A549 (cell line): ENCODE data around the gene SMG5. TPM values are rescaled to one million over a fixed set of nuclear protein-coding genes. Genes with fewer than 3 reads are reported as not detected.

Experiments used
- ATAC-seq, 2 experiments: fragments of 200-7000 bp in 1 of 2; fragments of >200 bp in 1 of 2; cut with Nextera tagmentation in 1 of 2; cut with Tn5 transposase in 1 of 2; 3 replicates each; pipeline versions ENCODE4 v1.8.0 to v1.9.1; 2018 to 2020; ENCODE audit warnings: mild to moderate bottlenecking in 1 of 2, moderate library complexity in 1 of 2
- CTCF ChIA-PET: fragments of 300-600 bp; sonication (Branson Sonifier 250); formaldehyde crosslinking; extraction: SDS; loops from one replicate; lab custom pipeline; 2021; ENCODE audit warnings: antibody characterized with exemption, inconsistent platforms; lab: Yijun Ruan, JAX
- POLR2A ChIA-PET: fragments of 350-600 bp; formaldehyde crosslinking; extraction: SDS; loops from one replicate; lab custom pipeline; 2021; ENCODE audit warnings: antibody characterized with exemption, inconsistent platforms; lab: Yijun Ruan, JAX
- DNase-seq, 2 experiments: peaks; one replicate each; pipeline versions ENCODE4 v3.0.0 to v3.0.0-alpha.2; 2011 to 2016; ENCODE audit warnings: low read depth in 1 of 2, low spot score in 1 of 2
- FAIRE-seq: peaks from 2 replicates; lab custom pipeline; 2011; peaks lifted over from hg19 to GRCh38; lab: Jason Lieb, UNC
- H3K27ac ChIP-seq, 2 experiments: fragments of >200 bp; sonication (Bioruptor Twin); formaldehyde crosslinking; 3 replicates each; pipeline ENCODE4 v1.5.1; 2016 to 2017
- H3K4me1 ChIP-seq: fragments of >200 bp; sonication (Bioruptor Twin); formaldehyde crosslinking; 3 replicates; pipeline ENCODE4 v1.6.1; 2016
- H3K4me2 ChIP-seq: fragments of >200 bp; sonication (Bioruptor Twin); formaldehyde crosslinking; 3 replicates; pipeline ENCODE4 v1.6.1; 2016
- H3K4me3 ChIP-seq: fragments of >200 bp; sonication (Bioruptor Twin); formaldehyde crosslinking; 3 replicates; pipeline ENCODE4 v1.5.1; 2016
- H3K9me3 ChIP-seq: fragments of >200 bp; sonication (Bioruptor Twin); formaldehyde crosslinking; 3 replicates; pipeline ENCODE4 v1.6.1; 2016
- BHLHE40 ChIP-seq: IDR thresholded peaks from 2 replicates; pipeline ENCODE4 v1.6.1; 2012; ENCODE audit warnings: low read depth, low read length, inconsistent platforms
- CBX8 ChIP-seq: fragments of 200-600 bp; sonication (generic); IDR thresholded peaks from 2 replicates; pipeline ENCODE4 v1.6.1; 2016
- CEBPB ChIP-seq, 2 experiments: fragments of >200 bp in 1 of 2; sonication (Bioruptor Twin) in 1 of 2; formaldehyde crosslinking in 1 of 2; IDR thresholded peaks; 2 replicates each; pipeline ENCODE4 v1.6.1; 2012 to 2016
- CHD4 ChIP-seq: fragments of 200-600 bp; sonication (generic); IDR thresholded peaks from 2 replicates; pipeline ENCODE4 v1.6.1; 2016; ENCODE audit warnings: antibody characterized with exemption, mild to moderate bottlenecking, borderline replicate concordance
- EHF ChIP-seq: fragments of 250-450 bp; sonication (Bioruptor Pico); IDR thresholded peaks from 2 replicates; pipeline ENCODE4 v1.5.0; 2020; ENCODE audit warnings: mild to moderate bottlenecking
- ESRRA ChIP-seq: fragments of 150-350 bp; IDR thresholded peaks from 2 replicates; pipeline ENCODE4 v1.6.1; 2014; ENCODE audit warnings: mild to moderate bottlenecking, low read length, borderline replicate concordance
- FOSL2 ChIP-seq, 2 experiments: fragments of 450-650 bp in 1 of 2; fragments of >200 bp in 1 of 2; sonication (Bioruptor Twin) in 1 of 2; formaldehyde crosslinking; IDR thresholded peaks; 2 replicates each; pipeline versions ENCODE4 v1.5.0 to v1.6.1; 2016 to 2020; ENCODE audit warnings: mild to moderate bottlenecking in 1 of 2, moderate library complexity in 1 of 2
- FOXS1 ChIP-seq: fragments of 250-450 bp; sonication (Bioruptor Pico); IDR thresholded peaks from 2 replicates; pipeline ENCODE4 v1.5.0; 2020; ENCODE audit warnings: mild to moderate bottlenecking, moderate library complexity
- HDAC2 ChIP-seq: fragments of 200-600 bp; sonication (generic); IDR thresholded peaks from 2 replicates; pipeline ENCODE4 v1.6.1; 2016
- JUN ChIP-seq, 2 experiments: fragments of >200 bp; sonication (Bioruptor Twin); formaldehyde crosslinking; IDR thresholded peaks; 2 replicates in 1 of 2; 3 replicates in 1 of 2; pipeline ENCODE4 v1.6.1; 2016 to 2017
- JUNB ChIP-seq: fragments of >200 bp; sonication (Bioruptor Twin); formaldehyde crosslinking; IDR thresholded peaks from 2 replicates; pipeline ENCODE4 v1.6.1; 2016
- KDM5A ChIP-seq: fragments of 200-600 bp; sonication (generic); IDR thresholded peaks from 2 replicates; pipeline ENCODE4 v1.6.1; 2016; ENCODE audit warnings: antibody characterized with exemption, mild to moderate bottlenecking
- MAFK ChIP-seq: fragments of 450-650 bp; IDR thresholded peaks from 2 replicates; pipeline ENCODE4 v1.6.1; 2014; ENCODE audit not compliant: partially characterized antibody
- MAZ ChIP-seq: fragments of 150-350 bp; IDR thresholded peaks from 2 replicates; pipeline ENCODE4 v1.6.1; 2014; ENCODE audit warnings: antibody characterized with exemption, low read depth, low read length, borderline replicate concordance
- MYC ChIP-seq: IDR thresholded peaks from 2 replicates; pipeline ENCODE4 v1.6.1; 2012; ENCODE audit warnings: mild to moderate bottlenecking, inconsistent platforms, low read length, improper control_type of control experiment, borderline replicate concordance
- NFE2L2 ChIP-seq: fragments of 150-350 bp; conservative IDR thresholded peaks from 2 replicates; pipeline ENCODE4 v1.6.1; 2014; ENCODE audit warnings: low read length
- NR3C1 ChIP-seq: fragments of >200 bp; sonication (Bioruptor Twin); formaldehyde crosslinking; IDR thresholded peaks from 3 replicates; pipeline ENCODE4 v1.6.1; 2017
- POLR2AphosphoS2 ChIP-seq: conservative IDR thresholded peaks from 2 replicates; pipeline ENCODE4 v1.6.1; 2012; ENCODE audit warnings: low read length, improper control_type of control experiment, inconsistent platforms
- RAD21 ChIP-seq, 2 experiments: fragments of >200 bp in 1 of 2; sonication (Bioruptor Twin) in 1 of 2; formaldehyde crosslinking in 1 of 2; IDR thresholded peaks in 1 of 2; conservative IDR thresholded peaks in 1 of 2; 2 replicates in 1 of 2; 3 replicates in 1 of 2; pipeline ENCODE4 v1.6.1; 2012 to 2018; ENCODE audit warnings: inconsistent platforms in 1 of 2
- RCOR1 ChIP-seq: fragments of 150-350 bp; IDR thresholded peaks from 2 replicates; pipeline ENCODE4 v1.6.1; 2014; ENCODE audit warnings: antibody characterized with exemption, low read length, low read depth
- RFX5 ChIP-seq: fragments of 450-650 bp; IDR thresholded peaks from 2 replicates; pipeline ENCODE4 v1.7.1; 2014; ENCODE audit warnings: antibody characterized with exemption, mild to moderate bottlenecking, moderate library complexity
- SMC3 ChIP-seq: fragments of >200 bp; sonication (Bioruptor Twin); formaldehyde crosslinking; IDR thresholded peaks from 3 replicates; pipeline ENCODE4 v1.6.1; 2018; ENCODE audit warnings: inconsistent platforms
- TP53 ChIP-seq: fragments of 250-450 bp; sonication (Bioruptor Pico); IDR thresholded peaks from 2 replicates; pipeline ENCODE4 v1.5.0; 2021; ENCODE audit warnings: mild to moderate bottlenecking, moderate library complexity
- ZC3H11A ChIP-seq: fragments of 450-650 bp; IDR thresholded peaks from 2 replicates; pipeline ENCODE4 v1.6.1; 2014; ENCODE audit warnings: antibody characterized with exemption, mild to moderate bottlenecking
- ZFP36 ChIP-seq: fragments of 450-650 bp; IDR thresholded peaks from 2 replicates; pipeline ENCODE4 v1.6.1; 2014; ENCODE audit warnings: borderline replicate concordance; ENCODE audit not compliant: partially characterized antibody
- WGBS: methylation state at CpG from one replicate; pipeline ENCODE4 v1.1.6; 2017; ENCODE audit errors: missing lambda C conversion rate; 5-methylcytosine and 5-hydroxymethylcytosine counted together
- polyA plus RNA-seq, 4 experiments: library from polyadenylated mRNA; depleted of rRNA in 3 of 4; stranded (reverse); fragments of >200 nt; fragmentation: RNase III in 1 of 4; extraction: RNeasy Plus Mini Kit Qiagen cat#74134 plus additional on column Dnase treatment in 1 of 4; gene quantifications; 2 replicates in 3 of 4; 3 replicates in 1 of 4; pipeline ENCODE4 v1.2.3, GENCODE V29; 2011 to 2017
- TF ChIP-seq, protein P1 (sequence below): IDR thresholded peaks from 2 replicates; pipeline ENCODE4 v1.6.1; 2012
- TF ChIP-seq, protein P2 (sequence below): fragments of 250-450 bp; sonication (Bioruptor Pico); IDR thresholded peaks from 2 replicates; pipeline ENCODE4 v1.5.0; 2020; ENCODE audit warnings: low read depth, mild to moderate bottlenecking, moderate library complexity
- TF ChIP-seq, protein P3 (sequence below): fragments of 150-350 bp; IDR thresholded peaks from 2 replicates; pipeline ENCODE4 v1.6.1; 2014; ENCODE audit warnings: low read depth, mild to moderate bottlenecking, low read length
- TF ChIP-seq, protein P4 (sequence below): fragments of >200 bp; sonication (Bioruptor Twin); formaldehyde crosslinking; IDR thresholded peaks from 2 replicates; pipeline ENCODE4 v1.6.1; 2016
- TF ChIP-seq, protein P5 (sequence below): IDR thresholded peaks from 2 replicates; pipeline ENCODE4 v1.6.1; 2012
- TF ChIP-seq, protein P6 (sequence below): IDR thresholded peaks from 2 replicates; pipeline ENCODE4 v1.6.1; 2012; ENCODE audit warnings: low read depth, borderline replicate concordance

Gene SMG5
- polyA plus RNA-seq, 2 of the 4 experiments (the other 2 are of a cell fraction) = 25.6 to 48.7 TPM

DNA sequence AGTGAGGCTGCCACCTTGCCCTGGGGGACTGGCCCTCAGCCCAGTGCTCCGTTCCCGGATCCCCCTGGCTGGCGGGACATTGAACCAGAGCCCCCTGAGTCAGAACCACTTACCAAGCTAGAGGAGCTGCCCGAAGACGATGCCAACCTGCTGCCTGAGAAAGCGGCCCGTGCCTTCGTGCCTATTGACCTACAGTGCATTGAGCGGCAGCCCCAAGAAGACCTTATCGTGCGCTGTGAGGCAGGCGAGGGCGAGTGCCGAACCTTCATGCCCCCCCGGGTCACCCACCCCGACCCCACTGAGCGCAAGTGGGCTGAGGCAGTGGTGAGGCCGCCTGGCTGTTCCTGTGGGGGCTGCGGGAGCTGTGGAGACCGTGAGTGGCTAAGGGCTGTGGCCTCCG, 2.8 kb upstream of the SMG5 start:
- H3K9me3 ChIP-seq = no peaks in the 10 kb centered on the region
- no peak overlapping the region for H3K27ac ChIP-seq
- POLR2A ChIA-PET = no interaction called here
- H3K4me1 ChIP-seq = peaks cover 21% of the 10 kb centered on the region
- 94% methylated on average over 11 of the region's 21 CpGs for WGBS
- TF ChIP-seq MAFK = no peak
- TF ChIP-seq EHF (CRISPR knock-in tag) = no peak
- TF ChIP-seq HDAC2 = no peak
- TF ChIP-seq SMC3 = no peak
- TF ChIP-seq ZC3H11A = no peak
- TF ChIP-seq RAD21 (conservative IDR thresholded peaks at IDR 0.05 in 1 of 2, IDR thresholded peaks at IDR 0.05 in 1 of 2) = no peak
- TF ChIP-seq MYC = no peak
- no peak for TF ChIP-seq ESRRA
- TF ChIP-seq, protein P1, sequence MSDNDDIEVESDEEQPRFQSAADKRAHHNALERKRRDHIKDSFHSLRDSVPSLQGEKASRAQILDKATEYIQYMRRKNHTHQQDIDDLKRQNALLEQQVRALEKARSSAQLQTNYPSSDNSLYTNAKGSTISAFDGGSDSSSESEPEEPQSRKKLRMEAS = no peak
- no peak for TF ChIP-seq TP53
- TF ChIP-seq NFE2L2 = no peak
- TF ChIP-seq ZFP36 = no peak
- TF ChIP-seq, protein P2, sequence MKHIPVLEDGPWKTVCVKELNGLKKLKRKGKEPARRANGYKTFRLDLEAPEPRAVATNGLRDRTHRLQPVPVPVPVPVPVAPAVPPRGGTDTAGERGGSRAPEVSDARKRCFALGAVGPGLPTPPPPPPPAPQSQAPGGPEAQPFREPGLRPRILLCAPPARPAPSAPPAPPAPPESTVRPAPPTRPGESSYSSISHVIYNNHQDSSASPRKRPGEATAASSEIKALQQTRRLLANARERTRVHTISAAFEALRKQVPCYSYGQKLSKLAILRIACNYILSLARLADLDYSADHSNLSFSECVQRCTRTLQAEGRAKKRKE (CRISPR knock-in tag) = no peak
- TF ChIP-seq FOXS1 (CRISPR knock-in tag) = no peak
- no peak for TF ChIP-seq CHD4
- TF ChIP-seq, all 56 proteins: peak for 0
- DNase-seq (no peak), ATAC-seq (no peak), FAIRE-seq (no peak)
- no peak overlapping the region for H3K4me3 ChIP-seq
- H3K4me2 ChIP-seq = no peak overlapping the region
- CTCF ChIA-PET = interaction anchor here (0.6 to 2.6 kb wide), 5 partner anchors 8 to 140 kb away, joined by 3 to 9 read pairs (median 3); no protein-coding TSS in a partner anchor

DNA sequence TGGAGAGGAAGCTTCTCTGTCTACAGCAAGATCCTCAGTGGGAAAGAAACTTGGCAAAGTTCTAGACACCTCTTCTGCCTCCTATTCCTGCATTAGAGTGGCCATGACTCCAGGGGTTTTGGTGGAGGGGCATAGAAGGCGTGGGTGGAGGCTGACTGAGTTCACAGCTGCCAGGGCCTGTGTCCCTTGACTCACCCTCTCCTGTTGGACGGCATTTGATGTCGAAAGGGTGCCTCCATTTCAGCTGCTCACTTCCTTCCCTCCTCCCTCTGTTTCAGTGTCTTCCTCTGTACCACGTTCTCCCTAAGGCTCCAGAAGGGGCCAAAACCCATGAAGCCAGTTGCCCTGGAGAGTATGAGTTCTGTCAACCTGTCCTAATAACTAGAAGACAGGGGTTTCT, 2.1 kb upstream of the SMG5 start:
- H3K27ac ChIP-seq = no peak overlapping the region
- no peak overlapping the region for H3K4me2 ChIP-seq
- CTCF ChIA-PET = interaction anchor here (0.9 to 2.6 kb wide), 6 partner anchors 9 to 194 kb away, joined by 3 to 9 read pairs (median 4); no protein-coding TSS in a partner anchor
- POLR2A ChIA-PET = no interaction called here
- no peaks in the 10 kb centered on the region for H3K9me3 ChIP-seq
- 83% methylated on average over 4 of the region's 4 CpGs for WGBS
- ATAC-seq (no peak), DNase-seq (no peak), FAIRE-seq (no peak)
- H3K4me3 ChIP-seq = no peak overlapping the region
- H3K4me1 ChIP-seq = peaks cover 21% of the 10 kb centered on the region
- TF ChIP-seq BHLHE40 = no peak
- TF ChIP-seq NR3C1 = no peak
- no peak for TF ChIP-seq HDAC2
- no peak for TF ChIP-seq CEBPB (IDR thresholded peaks at IDR 0.05)
- no peak for TF ChIP-seq CBX8
- TF ChIP-seq, protein P3, sequence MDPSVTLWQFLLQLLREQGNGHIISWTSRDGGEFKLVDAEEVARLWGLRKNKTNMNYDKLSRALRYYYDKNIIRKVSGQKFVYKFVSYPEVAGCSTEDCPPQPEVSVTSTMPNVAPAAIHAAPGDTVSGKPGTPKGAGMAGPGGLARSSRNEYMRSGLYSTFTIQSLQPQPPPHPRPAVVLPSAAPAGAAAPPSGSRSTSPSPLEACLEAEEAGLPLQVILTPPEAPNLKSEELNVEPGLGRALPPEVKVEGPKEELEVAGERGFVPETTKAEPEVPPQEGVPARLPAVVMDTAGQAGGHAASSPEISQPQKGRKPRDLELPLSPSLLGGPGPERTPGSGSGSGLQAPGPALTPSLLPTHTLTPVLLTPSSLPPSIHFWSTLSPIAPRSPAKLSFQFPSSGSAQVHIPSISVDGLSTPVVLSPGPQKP = no peak
- TF ChIP-seq, protein P2 (CRISPR knock-in tag) = no peak
- TF ChIP-seq, protein P4, sequence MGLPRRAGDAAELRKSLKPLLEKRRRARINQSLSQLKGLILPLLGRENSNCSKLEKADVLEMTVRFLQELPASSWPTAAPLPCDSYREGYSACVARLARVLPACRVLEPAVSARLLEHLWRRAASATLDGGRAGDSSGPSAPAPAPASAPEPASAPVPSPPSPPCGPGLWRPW = no peak
- TF ChIP-seq, protein P5, sequence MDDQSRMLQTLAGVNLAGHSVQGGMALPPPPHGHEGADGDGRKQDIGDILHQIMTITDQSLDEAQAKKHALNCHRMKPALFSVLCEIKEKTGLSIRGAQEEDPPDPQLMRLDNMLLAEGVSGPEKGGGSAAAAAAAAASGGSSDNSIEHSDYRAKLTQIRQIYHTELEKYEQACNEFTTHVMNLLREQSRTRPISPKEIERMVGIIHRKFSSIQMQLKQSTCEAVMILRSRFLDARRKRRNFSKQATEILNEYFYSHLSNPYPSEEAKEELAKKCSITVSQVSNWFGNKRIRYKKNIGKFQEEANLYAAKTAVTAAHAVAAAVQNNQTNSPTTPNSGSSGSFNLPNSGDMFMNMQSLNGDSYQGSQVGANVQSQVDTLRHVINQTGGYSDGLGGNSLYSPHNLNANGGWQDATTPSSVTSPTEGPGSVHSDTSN = no peak
- no peak for TF ChIP-seq JUN (IDR thresholded peaks at IDR 0.05)
- no peak for TF ChIP-seq KDM5A
- TF ChIP-seq JUNB = no peak
- TF ChIP-seq FOXS1 (CRISPR knock-in tag) = no peak
- no peak for TF ChIP-seq ZC3H11A
- no peak for TF ChIP-seq POLR2AphosphoS2
- no peak for TF ChIP-seq RCOR1
- TF ChIP-seq FOSL2 (IDR thresholded peaks at IDR 0.05) = no peak
- no peak for TF ChIP-seq FOSL2 (CRISPR knock-in tag; IDR thresholded peaks at IDR 0.05)
- TF ChIP-seq MAZ = no peak
- TF ChIP-seq, protein P6, sequence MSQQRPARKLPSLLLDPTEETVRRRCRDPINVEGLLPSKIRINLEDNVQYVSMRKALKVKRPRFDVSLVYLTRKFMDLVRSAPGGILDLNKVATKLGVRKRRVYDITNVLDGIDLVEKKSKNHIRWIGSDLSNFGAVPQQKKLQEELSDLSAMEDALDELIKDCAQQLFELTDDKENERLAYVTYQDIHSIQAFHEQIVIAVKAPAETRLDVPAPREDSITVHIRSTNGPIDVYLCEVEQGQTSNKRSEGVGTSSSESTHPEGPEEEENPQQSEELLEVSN = no peak
- no peak for TF ChIP-seq RFX5
- TF ChIP-seq, all 56 proteins: peak for 0
